PC-3 (cell line): Measurements from ENCODE around the gene RANBP1. TPM values are rescaled to one million over a fixed set of nuclear protein-coding genes. Genes with fewer than 3 reads are reported as not detected.

ENCODE experiments used
- ATAC-seq: fragments of 200-7000 bp; cut with Tn5 transposase; 2 replicates; pipeline ENCODE4 v1.9.1; 2020; ENCODE audit warnings: mild to moderate bottlenecking, moderate library complexity
- BruUV-seq: library from RNA; stranded (reverse); fragments of 400-500 nt; replicated peaks from 2 replicates; lab custom pipeline; 2021; lab: Mats Ljungman, UMichigan
- CTCF ChIA-PET: fragments of 300-600 bp; sonication (Branson Sonifier 250); formaldehyde crosslinking; loops from one replicate; lab custom pipeline; 2022; ENCODE audit warnings: antibody characterized with exemption; lab: Charles Lee
- POLR2A ChIA-PET: fragments of 300-600 bp; sonication (Branson Sonifier 250); formaldehyde crosslinking; loops from one replicate; lab custom pipeline; 2022; ENCODE audit warnings: antibody characterized with exemption; ENCODE audit not compliant: unreplicated experiment; lab: Charles Lee
- DNase-seq: peaks from one replicate; pipeline ENCODE4 v3.0.0-alpha.2; 2015
- H2AFZ ChIP-seq: fragments of 300-600 bp; sonication (generic); 2 replicates; pipeline ENCODE4 v1.6.0; 2016; ENCODE audit warnings: antibody characterized with exemption, low read length
- H3F3A ChIP-seq: fragments of 300-600 bp; sonication (generic); one replicate; pipeline ENCODE4 v1.6.0; 2017; ENCODE audit warnings: antibody characterized with exemption, low read length, control low read depth, mild to moderate bottlenecking; ENCODE audit not compliant: unreplicated experiment
- H3K27ac ChIP-seq: fragments of 300-600 bp; sonication (generic); 2 replicates; pipeline ENCODE4 v1.5.1; 2016; ENCODE audit warnings: mild to moderate bottlenecking, low read length
- H3K27me3 ChIP-seq: fragments of 300-600 bp; sonication (generic); 2 replicates; pipeline ENCODE4 v1.6.1; 2016; ENCODE audit warnings: low read length, mixed read lengths
- H3K36me3 ChIP-seq: fragments of 300-600 bp; sonication (generic); 2 replicates; pipeline ENCODE4 v1.6.1; 2016; ENCODE audit warnings: low read depth, mixed run types, low read length, mixed read lengths
- H3K4me1 ChIP-seq: fragments of 300-600 bp; sonication (generic); 2 replicates; pipeline ENCODE4 v1.5.1; 2016; ENCODE audit warnings: low read length; ENCODE audit not compliant: insufficient read depth
- H3K4me2 ChIP-seq: fragments of 300-600 bp; sonication (generic); 2 replicates; pipeline ENCODE4 v1.6.0; 2016; ENCODE audit warnings: low read length
- H3K4me3 ChIP-seq: fragments of 300-600 bp; sonication (generic); 2 replicates; pipeline ENCODE4 v1.5.1; 2016; ENCODE audit warnings: mild to moderate bottlenecking, low read length, mixed read lengths
- H3K79me2 ChIP-seq: fragments of 300-600 bp; sonication (generic); 2 replicates; pipeline ENCODE4 v1.6.1; 2017; ENCODE audit warnings: low read length, mixed read lengths
- H3K9ac ChIP-seq: fragments of 300-600 bp; sonication (generic); 2 replicates; pipeline ENCODE4 v1.6.0; 2016; ENCODE audit warnings: mild to moderate bottlenecking, low read length
- H3K9me2 ChIP-seq: fragments of 300-600 bp; sonication (generic); replicated peaks from 2 replicates; pipeline ENCODE4 v1.6.1; 2016; ENCODE audit warnings: mixed run types, low read length, mixed read lengths
- H3K9me3 ChIP-seq: fragments of 300-600 bp; sonication (generic); 2 replicates; pipeline ENCODE4 v1.6.1; 2016; ENCODE audit warnings: low read length, mixed read lengths
- H4K20me1 ChIP-seq: fragments of 300-600 bp; sonication (generic); 2 replicates; pipeline ENCODE4 v1.6.1; 2016; ENCODE audit warnings: low read length, mixed read lengths
- EZH2 ChIP-seq: fragments of 300-600 bp; sonication (generic); IDR thresholded peaks from one replicate; pipeline ENCODE4 v1.6.1; 2017; ENCODE audit warnings: antibody characterized with exemption, mild to moderate bottlenecking, low read length; ENCODE audit not compliant: unreplicated experiment
- EZH2phosphoT487 ChIP-seq: fragments of 300-600 bp; sonication (generic); IDR thresholded peaks from 2 replicates; pipeline ENCODE4 v1.6.1; 2018; ENCODE audit warnings: mild to moderate bottlenecking, antibody characterized with exemption, low read length, borderline replicate concordance
- intact Hi-C: fragments of 100-400 bp; cut with micrococcal nuclease; formaldehyde crosslinking; loops from 2 replicates; pipeline ENCODE4 v1.9.0; 2023
- total RNA-seq: library from RNA; depleted of rRNA; stranded (reverse); fragments of >200 nt; gene quantifications from 2 replicates; pipeline ENCODE4 v1.2.3, GENCODE V29; 2014
- TF ChIP-seq, protein P1 (sequence below): fragments of 300-600 bp; sonication (generic); conservative IDR thresholded peaks from 2 replicates; pipeline ENCODE4 v1.5.1; 2017; ENCODE audit warnings: antibody characterized with exemption, low read depth, mild to moderate bottlenecking, low read length

Gene RANBP1
- total RNA-seq, 1 experiment from 2014 or later = 356 TPM

DNA sequence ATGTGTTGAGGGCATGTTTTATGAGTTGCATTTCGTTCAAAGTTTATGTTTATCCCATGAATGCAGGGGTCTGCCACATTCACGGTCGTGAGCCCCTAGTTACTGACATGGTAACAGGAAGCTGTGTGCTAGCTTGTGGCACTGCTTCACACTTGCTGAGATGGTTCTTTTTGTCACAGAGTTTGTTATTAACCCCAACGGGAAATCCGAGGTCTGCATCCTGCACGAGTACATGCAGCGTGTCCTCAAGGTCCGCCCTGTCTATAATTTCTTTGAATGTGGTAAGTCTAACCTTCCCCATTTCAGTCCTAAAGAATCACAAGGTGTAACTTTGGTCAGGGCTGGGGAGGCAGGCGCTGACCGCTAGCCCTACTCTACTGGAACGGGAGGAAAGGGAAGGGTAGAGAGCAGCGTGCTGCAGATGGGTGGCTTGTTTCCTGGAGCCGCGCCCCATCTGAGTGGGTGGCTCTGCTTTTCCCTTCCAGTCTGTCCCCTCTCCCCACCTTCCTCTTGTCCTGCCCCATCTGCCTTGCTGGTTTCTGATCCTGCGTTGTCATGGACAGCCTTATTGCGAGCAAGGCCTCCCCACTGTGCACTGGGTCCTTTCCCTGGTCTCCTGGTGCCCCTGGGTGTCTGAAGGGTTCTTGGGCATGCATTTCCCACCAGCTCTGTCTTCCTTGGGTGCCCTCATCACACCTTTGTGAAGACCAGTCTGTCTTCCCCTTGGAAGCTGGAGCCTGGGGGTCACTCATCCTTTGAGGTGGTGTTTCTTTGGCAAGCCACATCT lies 24.0 kb upstream of the RANBP1 start:
- TF ChIP-seq EZH2 (no peak), EZH2phosphoT487 (no peak)
- TF ChIP-seq, protein P1, sequence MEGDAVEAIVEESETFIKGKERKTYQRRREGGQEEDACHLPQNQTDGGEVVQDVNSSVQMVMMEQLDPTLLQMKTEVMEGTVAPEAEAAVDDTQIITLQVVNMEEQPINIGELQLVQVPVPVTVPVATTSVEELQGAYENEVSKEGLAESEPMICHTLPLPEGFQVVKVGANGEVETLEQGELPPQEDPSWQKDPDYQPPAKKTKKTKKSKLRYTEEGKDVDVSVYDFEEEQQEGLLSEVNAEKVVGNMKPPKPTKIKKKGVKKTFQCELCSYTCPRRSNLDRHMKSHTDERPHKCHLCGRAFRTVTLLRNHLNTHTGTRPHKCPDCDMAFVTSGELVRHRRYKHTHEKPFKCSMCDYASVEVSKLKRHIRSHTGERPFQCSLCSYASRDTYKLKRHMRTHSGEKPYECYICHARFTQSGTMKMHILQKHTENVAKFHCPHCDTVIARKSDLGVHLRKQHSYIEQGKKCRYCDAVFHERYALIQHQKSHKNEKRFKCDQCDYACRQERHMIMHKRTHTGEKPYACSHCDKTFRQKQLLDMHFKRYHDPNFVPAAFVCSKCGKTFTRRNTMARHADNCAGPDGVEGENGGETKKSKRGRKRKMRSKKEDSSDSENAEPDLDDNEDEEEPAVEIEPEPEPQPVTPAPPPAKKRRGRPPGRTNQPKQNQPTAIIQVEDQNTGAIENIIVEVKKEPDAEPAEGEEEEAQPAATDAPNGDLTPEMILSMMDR = no peak
- H4K20me1 ChIP-seq = peaks cover 4% of the 10 kb centered on the region; the same call in 1 of the 2 replicates
- H3K36me3 ChIP-seq = peaks cover 83% of the 10 kb centered on the region
- no peak overlapping the region for H3K4me2 ChIP-seq
- no peak overlapping the region for H3K27ac ChIP-seq
- ATAC-seq (no peak), DNase-seq (no peak)
- H3K4me3 ChIP-seq = no peak overlapping the region
- H3K27me3 ChIP-seq = no peaks in the 10 kb centered on the region
- H3K4me1 ChIP-seq = no peaks in the 10 kb centered on the region
- no TSS peak for BruUV-seq
- ChIA-PET CTCF (no interaction called here), POLR2A (no interaction called here)
- no peak overlapping the region for H2AFZ ChIP-seq
- H3K9ac ChIP-seq = no peak overlapping the region
- no peaks in the 10 kb centered on the region for H3K9me2 ChIP-seq
- H3K79me2 ChIP-seq = peaks cover 10% of the 10 kb centered on the region; the same call in 1 of the 2 replicates
- no peaks in the 10 kb centered on the region for H3F3A ChIP-seq
- intact Hi-C loops = no loop called here
- H3K9me3 ChIP-seq = no peaks in the 10 kb centered on the region

DNA sequence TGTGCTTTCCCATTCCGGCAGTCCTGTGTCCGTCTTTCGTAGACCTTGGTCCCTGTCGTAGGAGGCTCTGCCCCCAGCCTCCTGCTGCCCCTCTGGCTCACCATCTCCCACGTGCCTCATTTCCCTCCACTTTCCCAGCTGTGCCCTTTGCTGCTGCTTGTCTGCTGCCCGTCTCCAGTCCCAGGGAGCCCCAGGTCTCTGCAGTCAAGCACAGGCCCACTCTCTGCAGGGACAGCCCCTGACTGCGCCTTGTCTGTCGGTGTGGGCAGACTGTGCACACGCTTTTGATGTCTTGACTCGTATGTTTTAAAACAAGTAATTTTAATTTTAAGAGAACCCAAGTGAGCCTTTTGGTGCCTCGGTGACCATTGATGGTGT lies 23.4 kb upstream of the RANBP1 start:
- H3F3A ChIP-seq = no peaks in the 10 kb centered on the region
- TF ChIP-seq, protein P1 = no peak
- TF ChIP-seq EZH2 (no peak), EZH2phosphoT487 (no peak)
- no peak overlapping the region for H3K4me3 ChIP-seq
- H4K20me1 ChIP-seq = peaks cover 7% of the 10 kb centered on the region; the same call in 1 of the 2 replicates
- no peak overlapping the region for H2AFZ ChIP-seq
- no peaks in the 10 kb centered on the region for H3K9me2 ChIP-seq
- ChIA-PET POLR2A (no interaction called here), CTCF (no interaction called here)
- intact Hi-C loops = no loop called here
- no peak for DNase-seq
- no peaks in the 10 kb centered on the region for H3K27me3 ChIP-seq
- peaks cover 4% of the 10 kb centered on the region; the same call in 1 of the 2 replicates for H3K79me2 ChIP-seq
- H3K36me3 ChIP-seq = peaks cover 85% of the 10 kb centered on the region
- H3K9me3 ChIP-seq = no peaks in the 10 kb centered on the region
- no peaks in the 10 kb centered on the region for H3K4me1 ChIP-seq
- no peak overlapping the region for H3K9ac ChIP-seq
- no TSS peak for BruUV-seq
- no peak overlapping the region for H3K27ac ChIP-seq
- no peak for ATAC-seq
- no peak overlapping the region for H3K4me2 ChIP-seq

DNA sequence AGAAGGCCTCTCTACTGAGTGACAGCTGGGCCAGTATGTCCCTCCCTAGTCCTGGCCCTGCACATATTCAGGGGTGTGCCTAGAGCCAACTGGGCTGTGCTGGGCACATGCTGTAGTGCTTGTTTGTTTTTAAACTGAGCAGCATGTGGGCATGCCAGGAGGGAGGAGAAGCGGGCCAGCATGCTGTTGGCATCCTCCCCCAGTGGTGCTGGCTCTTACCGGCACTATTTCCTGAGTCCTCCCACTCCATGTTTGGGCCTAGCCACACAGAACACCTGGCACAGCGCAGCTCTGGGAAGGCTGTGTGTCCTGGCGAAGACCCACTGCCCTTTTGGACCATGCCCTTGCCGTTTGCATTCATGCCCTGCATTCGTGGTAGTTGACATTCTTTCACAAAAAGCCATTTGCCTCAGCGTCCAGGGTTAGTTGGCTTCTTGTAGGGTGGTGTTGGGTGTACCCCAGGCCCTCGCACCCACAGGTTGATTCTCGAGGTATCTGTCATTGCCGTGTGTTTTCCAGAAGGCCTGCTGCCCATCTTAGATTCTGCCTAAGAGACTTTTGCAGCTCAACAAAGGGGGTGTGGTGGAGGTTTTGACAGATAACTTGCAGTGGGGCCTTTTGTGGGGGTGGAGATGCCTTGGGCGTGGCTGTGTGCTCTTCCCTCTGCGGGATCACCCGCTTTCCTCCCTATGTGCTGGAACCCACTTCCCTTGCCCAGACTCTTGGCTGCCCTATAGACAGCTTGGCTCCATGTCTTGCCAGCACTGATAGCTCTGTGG lies 22.3 kb upstream of the RANBP1 start:
- H3K9me3 ChIP-seq = no peaks in the 10 kb centered on the region
- H3K4me2 ChIP-seq = no peak overlapping the region
- no peaks in the 10 kb centered on the region for H3F3A ChIP-seq
- no peak overlapping the region for H2AFZ ChIP-seq
- no peaks in the 10 kb centered on the region for H3K4me1 ChIP-seq
- H3K36me3 ChIP-seq = peaks cover 82% of the 10 kb centered on the region
- no peak for ATAC-seq
- no peak for DNase-seq
- no peaks in the 10 kb centered on the region for H3K27me3 ChIP-seq
- no TSS peak for BruUV-seq
- H3K4me3 ChIP-seq = no peak overlapping the region
- TF ChIP-seq EZH2phosphoT487 = no peak
- TF ChIP-seq, protein P1 = no peak
- no peak for TF ChIP-seq EZH2
- H3K9me2 ChIP-seq = no peaks in the 10 kb centered on the region
- 0 out of 2 replicates have a peak, but pooled peaks cover 3% of the 10 kb centered on the region for H3K79me2 ChIP-seq
- H3K9ac ChIP-seq = no peak overlapping the region
- no peak overlapping the region for H3K27ac ChIP-seq
- intact Hi-C loops = no loop called here
- ChIA-PET POLR2A (no interaction called here), CTCF (no interaction called here)
- H4K20me1 ChIP-seq = peaks cover 7% of the 10 kb centered on the region; the same call in 1 of the 2 replicates
